ENCODE data around the gene TBCCD1. TPM values are rescaled to one million over a fixed set of nuclear protein-coding genes. Genes with fewer than 3 reads are reported as not detected.
A peak's percentile ranks its signal among the peaks of the same experiment; 100 is the strongest.
"Not testable (repeated sequence)": the region's sequence is repeated elsewhere in the genome, so short reads cannot be mapped to it uniquely, and the experiment has no call there.

Gene TBCCD1
- total RNA-seq, 1 donor = 15.6 TPM

DNA sequence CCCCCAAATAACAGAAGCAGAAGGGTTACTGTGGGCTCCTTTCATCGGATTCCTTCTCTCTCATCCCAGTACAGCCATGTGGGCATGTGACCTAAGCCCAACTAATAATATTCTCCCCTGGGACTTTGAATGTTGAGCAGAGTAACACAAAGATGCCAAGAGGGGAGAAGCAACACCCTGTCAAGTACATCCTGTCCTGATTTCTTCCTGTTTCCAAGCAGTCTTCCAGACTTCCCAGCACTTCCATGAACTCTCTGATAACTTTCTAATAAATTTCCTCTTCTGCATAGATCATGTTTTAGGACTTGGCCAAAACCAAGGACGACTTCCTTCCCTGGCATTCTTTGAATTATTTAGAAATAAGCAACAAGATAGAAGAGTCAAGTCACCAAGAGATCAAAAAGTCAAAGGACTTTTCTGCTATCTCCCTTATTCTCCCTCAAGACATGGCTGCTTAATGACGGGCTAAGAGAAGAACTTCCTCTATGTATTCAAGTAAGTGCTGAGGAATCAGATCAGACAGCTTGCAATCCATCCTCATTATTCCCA, 60.9 kb downstream of the TBCCD1 start:
- Histone ChIP-seq H3K79me2 (ENCODE audit: insufficient read depth, low read length) (no peaks in the 10 kb centered on the region), H3K27ac (ENCODE audit: low read depth, low read length) (no peak overlapping the region), H3K36me3 (ENCODE audit: insufficient read depth, low read length) (no peaks in the 10 kb centered on the region), H2AFZ (ENCODE audit: low read length) (no peak overlapping the region), H3K27me3 (ENCODE audit: insufficient read depth, low read length) (peaks cover 19% of the 10 kb centered on the region), H4K20me1 (ENCODE audit: insufficient read depth, low read length) (no peaks in the 10 kb centered on the region), H3K4me2 (ENCODE audit: insufficient read depth, low read length) (no peak overlapping the region), H3K4me1 (ENCODE audit: insufficient read depth, low read length) (no peaks in the 10 kb centered on the region), H3K9me3 (ENCODE audit: low read depth, low read length) (no peaks in the 10 kb centered on the region), H3K4me3 (ENCODE audit: insufficient read depth, low read length) (no peak overlapping the region)
- TF ChIP-seq, protein P1, sequence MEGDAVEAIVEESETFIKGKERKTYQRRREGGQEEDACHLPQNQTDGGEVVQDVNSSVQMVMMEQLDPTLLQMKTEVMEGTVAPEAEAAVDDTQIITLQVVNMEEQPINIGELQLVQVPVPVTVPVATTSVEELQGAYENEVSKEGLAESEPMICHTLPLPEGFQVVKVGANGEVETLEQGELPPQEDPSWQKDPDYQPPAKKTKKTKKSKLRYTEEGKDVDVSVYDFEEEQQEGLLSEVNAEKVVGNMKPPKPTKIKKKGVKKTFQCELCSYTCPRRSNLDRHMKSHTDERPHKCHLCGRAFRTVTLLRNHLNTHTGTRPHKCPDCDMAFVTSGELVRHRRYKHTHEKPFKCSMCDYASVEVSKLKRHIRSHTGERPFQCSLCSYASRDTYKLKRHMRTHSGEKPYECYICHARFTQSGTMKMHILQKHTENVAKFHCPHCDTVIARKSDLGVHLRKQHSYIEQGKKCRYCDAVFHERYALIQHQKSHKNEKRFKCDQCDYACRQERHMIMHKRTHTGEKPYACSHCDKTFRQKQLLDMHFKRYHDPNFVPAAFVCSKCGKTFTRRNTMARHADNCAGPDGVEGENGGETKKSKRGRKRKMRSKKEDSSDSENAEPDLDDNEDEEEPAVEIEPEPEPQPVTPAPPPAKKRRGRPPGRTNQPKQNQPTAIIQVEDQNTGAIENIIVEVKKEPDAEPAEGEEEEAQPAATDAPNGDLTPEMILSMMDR (IDR thresholded peaks at IDR 0.05; ENCODE audit: extremely low read depth, low read depth, low read length) = no peak
- DNase-seq (ENCODE audit: insufficient read length, low spot score, missing footprints) = no peak

- Histone ChIP-seq H3K4me3 (ENCODE audit: insufficient read depth, low read length) (peak overlapping the region; percentile 36), H4K20me1 (ENCODE audit: insufficient read depth, low read length) (no peaks in the 10 kb centered on the region), H2AFZ (ENCODE audit: low read length) (no peak overlapping the region), H3K27me3 (ENCODE audit: insufficient read depth, low read length) (peaks cover 15% of the 10 kb centered on the region), H3K27ac (ENCODE audit: low read depth, low read length) (no peak overlapping the region), H3K79me2 (ENCODE audit: insufficient read depth, low read length) (no peaks in the 10 kb centered on the region), H3K4me1 (ENCODE audit: insufficient read depth, low read length) (no peaks in the 10 kb centered on the region), H3K36me3 (ENCODE audit: insufficient read depth, low read length) (no peaks in the 10 kb centered on the region), H3K9me3 (ENCODE audit: low read depth, low read length) (no peaks in the 10 kb centered on the region), H3K4me2 (ENCODE audit: insufficient read depth, low read length) (peak overlapping the region; percentile 25)
- DNase-seq (ENCODE audit: insufficient read length, low spot score, missing footprints) = no peak
- TF ChIP-seq, protein P1 (IDR thresholded peaks at IDR 0.05; ENCODE audit: extremely low read depth, low read depth, low read length) = no peak
Measured at GRCh38 chr3:186502966-186503712, 64.0 kb downstream of the TBCCD1 start.

GRCh38 chr3:186502138-186502948, 64.8 kb downstream of the TBCCD1 start:
- DNase-seq (ENCODE audit: insufficient read length, low spot score, missing footprints) = no peak
- no peak overlapping the region for H2AFZ ChIP-seq (ENCODE audit: low read length)
- no peaks in the 10 kb centered on the region for H4K20me1 ChIP-seq (ENCODE audit: insufficient read depth, low read length)
- H3K4me2 ChIP-seq (ENCODE audit: insufficient read depth, low read length) = peak overlapping the region; percentile 25
- no peak overlapping the region for H3K27ac ChIP-seq (ENCODE audit: low read depth, low read length)
- H3K4me1 ChIP-seq (ENCODE audit: insufficient read depth, low read length) = no peaks in the 10 kb centered on the region
- no peaks in the 10 kb centered on the region for H3K9me3 ChIP-seq (ENCODE audit: low read depth, low read length)
- H3K4me3 ChIP-seq (ENCODE audit: insufficient read depth, low read length) = peak overlapping the region; percentile 36
- TF ChIP-seq, protein P1 (IDR thresholded peaks at IDR 0.05; ENCODE audit: extremely low read depth, low read depth, low read length) = no peak
- H3K27me3 ChIP-seq (ENCODE audit: insufficient read depth, low read length) = peaks cover 15% of the 10 kb centered on the region
- no peaks in the 10 kb centered on the region for H3K36me3 ChIP-seq (ENCODE audit: insufficient read depth, low read length)
- no peaks in the 10 kb centered on the region for H3K79me2 ChIP-seq (ENCODE audit: insufficient read depth, low read length)

GRCh38 chr3:186499949-186500348, 67.2 kb downstream of the TBCCD1 start:
- not testable (repeated sequence) for DNase-seq (ENCODE audit: insufficient read length, low spot score, missing footprints); H2AFZ ChIP-seq (ENCODE audit: low read length); H3K36me3 ChIP-seq (ENCODE audit: insufficient read depth, low read length); H3K4me3 ChIP-seq (ENCODE audit: insufficient read depth, low read length); H3K4me2 ChIP-seq (ENCODE audit: insufficient read depth, low read length); H3K79me2 ChIP-seq (ENCODE audit: insufficient read depth, low read length); H3K9me3 ChIP-seq (ENCODE audit: low read depth, low read length); H3K4me1 ChIP-seq (ENCODE audit: insufficient read depth, low read length); H4K20me1 ChIP-seq (ENCODE audit: insufficient read depth, low read length); H3K27ac ChIP-seq (ENCODE audit: low read depth, low read length)
- peaks cover 15% of the 10 kb centered on the region for H3K27me3 ChIP-seq (ENCODE audit: insufficient read depth, low read length)

DNA sequence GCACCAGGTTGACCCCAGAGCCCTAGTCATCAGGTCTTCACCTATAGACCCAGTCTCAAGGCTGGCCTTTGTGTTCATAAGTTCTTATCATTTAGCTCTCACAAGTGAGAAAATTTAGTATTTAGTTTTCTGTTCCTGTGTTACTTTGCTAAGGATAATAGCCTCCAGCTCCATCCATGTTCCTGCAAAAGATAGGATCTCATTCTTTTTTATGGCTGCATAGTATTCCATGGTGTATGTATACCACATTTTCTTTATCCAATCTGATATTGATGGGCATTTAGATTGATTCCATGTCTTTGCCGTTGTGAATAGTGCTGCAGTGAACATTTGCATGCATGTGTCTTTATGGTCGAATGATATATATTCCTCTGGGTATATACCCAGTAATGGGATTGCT, 69.1 kb downstream of the TBCCD1 start:
- H2AFZ ChIP-seq (ENCODE audit: low read length); H3K9me3 ChIP-seq (ENCODE audit: low read depth, low read length); H3K4me2 ChIP-seq (ENCODE audit: insufficient read depth, low read length); H3K79me2 ChIP-seq (ENCODE audit: insufficient read depth, low read length); H3K36me3 ChIP-seq (ENCODE audit: insufficient read depth, low read length); H3K27ac ChIP-seq (ENCODE audit: low read depth, low read length); H3K4me3 ChIP-seq (ENCODE audit: insufficient read depth, low read length); DNase-seq (ENCODE audit: insufficient read length, low spot score, missing footprints); H4K20me1 ChIP-seq (ENCODE audit: insufficient read depth, low read length); H3K4me1 ChIP-seq (ENCODE audit: insufficient read depth, low read length): not testable (repeated sequence)
- peaks cover 13% of the 10 kb centered on the region for H3K27me3 ChIP-seq (ENCODE audit: insufficient read depth, low read length)
